Mesenchymal stem cell (in vitro differentiated cells and primary cell): Measurements from ENCODE around the gene UGT2B17.
"Not testable (repeated sequence)": the region's sequence is repeated elsewhere in the genome, so short reads cannot be mapped to it uniquely, and the experiment has no call there.

Experiments
- DNase-seq: peaks from one replicate; pipeline ENCODE4 v3.0.0-alpha.2; 2013
- H2AFZ ChIP-seq: one replicate; pipeline ENCODE4 v1.6.1; 2013; ENCODE audit warnings: low read depth, mild to moderate bottlenecking, control low read depth, inconsistent platforms, low read length, moderate library complexity
- H2AK5ac ChIP-seq: 2 replicates; pipeline ENCODE4 v1.6.1; 2013; ENCODE audit warnings: low read length, moderate library complexity, mild to moderate bottlenecking, inconsistent platforms; ENCODE audit not compliant: severe bottlenecking
- H2BK120ac ChIP-seq: one replicate; pipeline ENCODE4 v1.6.1; 2013; ENCODE audit warnings: low read depth, mild to moderate bottlenecking, inconsistent platforms, low read length, moderate library complexity
- H2BK12ac ChIP-seq, 2 experiments: one replicate each; pipeline ENCODE4 v1.6.1; 2013; ENCODE audit warnings: inconsistent platforms in 2 of 2, low read length in 2 of 2, mild to moderate bottlenecking in 2 of 2, moderate library complexity in 2 of 2, control low read depth in 1 of 2
- H2BK15ac ChIP-seq: one replicate; pipeline ENCODE4 v1.6.1; 2013; ENCODE audit warnings: mild to moderate bottlenecking, low read depth, inconsistent platforms; ENCODE audit not compliant: poor library complexity, severe bottlenecking
- H2BK5ac ChIP-seq: 2 replicates; pipeline ENCODE4 v1.6.1; 2013; ENCODE audit warnings: low read depth, mild to moderate bottlenecking, low read length, control low read depth, inconsistent platforms; ENCODE audit not compliant: poor library complexity, severe bottlenecking
- H3K14ac ChIP-seq, 2 experiments: one replicate each; pipeline ENCODE4 v1.6.1; 2013; ENCODE audit warnings: inconsistent platforms in 2 of 2, low read length in 2 of 2, control low read depth in 1 of 2, mild to moderate bottlenecking in 1 of 2, moderate library complexity in 1 of 2
- H3K18ac ChIP-seq, 2 experiments: one replicate each; pipeline ENCODE4 v1.6.1; 2013; ENCODE audit warnings: inconsistent platforms in 2 of 2, low read length in 2 of 2, control low read depth in 1 of 2, low read depth in 1 of 2, mild to moderate bottlenecking in 1 of 2
- H3K23ac ChIP-seq, 2 experiments: one replicate each; pipeline ENCODE4 v1.6.1; 2013; ENCODE audit warnings: inconsistent platforms in 2 of 2, low read length in 2 of 2, mild to moderate bottlenecking in 2 of 2, moderate library complexity in 2 of 2, control low read depth in 1 of 2
- H3K27ac ChIP-seq: 2 replicates; pipeline ENCODE4 v1.5.1; 2013; ENCODE audit warnings: mild to moderate bottlenecking, moderate library complexity, low read length, control low read depth, inconsistent platforms; ENCODE audit not compliant: poor library complexity, severe bottlenecking
- H3K27me3 ChIP-seq, 2 experiments: 2 replicates each; pipeline versions ENCODE4 v1.6.1 to v1.7.0; 2013; ENCODE audit warnings: low read length in 2 of 2, mild to moderate bottlenecking in 2 of 2, moderate library complexity in 2 of 2, control low read depth in 1 of 2, inconsistent platforms in 1 of 2; ENCODE audit not compliant: control insufficient read depth in 1 of 2, insufficient read depth in 1 of 2
- H3K36me3 ChIP-seq, 2 experiments: 2 replicates each; pipeline versions ENCODE4 v1.6.1 to v1.7.0; 2013; ENCODE audit warnings: low read length in 2 of 2, control low read depth in 1 of 2, inconsistent platforms in 1 of 2, low read depth in 1 of 2, mild to moderate bottlenecking in 1 of 2; ENCODE audit not compliant: insufficient read depth in 2 of 2, control insufficient read depth in 1 of 2
- H3K4ac ChIP-seq, 2 experiments: one replicate each; pipeline ENCODE4 v1.6.1; 2013; ENCODE audit warnings: inconsistent platforms in 2 of 2, low read length in 2 of 2, mild to moderate bottlenecking in 2 of 2, moderate library complexity in 2 of 2, control low read depth in 1 of 2, low read depth in 1 of 2
- H3K4me1 ChIP-seq: 2 replicates; pipeline ENCODE4 v1.6.1; 2013; ENCODE audit warnings: low read depth, low read length, control low read depth; ENCODE audit not compliant: control insufficient read depth, insufficient read depth
- H3K4me2 ChIP-seq: 2 replicates; pipeline ENCODE4 v1.6.1; 2013; ENCODE audit warnings: low read length, mild to moderate bottlenecking, inconsistent platforms; ENCODE audit not compliant: poor library complexity, severe bottlenecking
- H3K4me3 ChIP-seq, 2 experiments: 2 replicates each; pipeline versions ENCODE4 v1.5.1 to v1.7.0; 2013; ENCODE audit warnings: low read length in 2 of 2, mild to moderate bottlenecking in 2 of 2, control low read depth in 1 of 2, low read depth in 1 of 2; ENCODE audit not compliant: insufficient read depth in 1 of 2
- H3K79me1 ChIP-seq: replicated peaks from 2 replicates; pipeline ENCODE4 v1.6.1; 2013; ENCODE audit warnings: mild to moderate bottlenecking, control low read depth, low read length, inconsistent platforms; ENCODE audit not compliant: poor library complexity, severe bottlenecking
- H3K9ac ChIP-seq: 2 replicates; pipeline ENCODE4 v1.7.0; 2013; ENCODE audit warnings: mild to moderate bottlenecking, low read length, moderate library complexity
- H3K9me3 ChIP-seq: 2 replicates; pipeline ENCODE4 v1.7.0; 2013; ENCODE audit warnings: mild to moderate bottlenecking, low read length; ENCODE audit not compliant: control insufficient read depth
- H4K8ac ChIP-seq: one replicate; pipeline ENCODE4 v1.6.1; 2013; ENCODE audit warnings: inconsistent platforms, mild to moderate bottlenecking, low read length, moderate library complexity
- H4K91ac ChIP-seq: one replicate; pipeline ENCODE4 v1.6.1; 2013; ENCODE audit warnings: mild to moderate bottlenecking, low read length, inconsistent platforms
- WGBS: methylation state at CpG from one replicate; pipeline ENCODE4 v1.1.7; 2013; ENCODE audit warnings: mixed read lengths; 5-methylcytosine and 5-hydroxymethylcytosine counted together

The UGT2B17 gene

GRCh38 chr4:68569466-68570121 lies 6.5 kb downstream of the UGT2B17 start:
- Histone ChIP-seq H3K27me3 (no peaks in the 10 kb centered on the region), H3K9me3 (no peaks in the 10 kb centered on the region), H2BK15ac (no peak overlapping the region), H3K4me1 (peaks cover 5% of the 10 kb centered on the region), H3K4me3 (no peak overlapping the region), H2AK5ac (no peak overlapping the region), H2AFZ (no peak overlapping the region), H3K36me3 (no peaks in the 10 kb centered on the region), H3K4me2 (no peak overlapping the region), H2BK120ac (no peak overlapping the region), H3K9ac (no peak overlapping the region), H3K14ac (no peak overlapping the region), H4K91ac (no peak overlapping the region), H3K79me1 (no peaks in the 10 kb centered on the region), H3K4ac (no peak overlapping the region), H3K27ac (peak overlapping the region; percentile 84), H2BK5ac (no peak overlapping the region), H4K8ac (no peak overlapping the region), H3K18ac (no peak overlapping the region), H2BK12ac (no peak overlapping the region), H3K23ac (no peak overlapping the region)
- 90% methylated on average over 7 of the region's 7 CpGs for WGBS
- no peak for DNase-seq

GRCh38 chr4:68569036-68569435 lies 7.1 kb downstream of the UGT2B17 start:
- H3K14ac ChIP-seq, H3K27me3 ChIP-seq, H2BK5ac ChIP-seq, DNase-seq, H4K91ac ChIP-seq, H3K18ac ChIP-seq, H3K4ac ChIP-seq, H3K4me2 ChIP-seq, H3K9ac ChIP-seq, H3K27ac ChIP-seq, H2AK5ac ChIP-seq, H2BK12ac ChIP-seq, H2BK15ac ChIP-seq, H2BK120ac ChIP-seq, H3K4me3 ChIP-seq, H4K8ac ChIP-seq, H3K9me3 ChIP-seq, H2AFZ ChIP-seq, H3K23ac ChIP-seq, H3K4me1 ChIP-seq, H3K36me3 ChIP-seq, H3K79me1 ChIP-seq: not testable (repeated sequence)
- no CpG with 5 or more reads among the region's 1 CpG for WGBS

GRCh38 chr4:68568535-68568934 lies 7.6 kb downstream of the UGT2B17 start:
- H3K27me3 ChIP-seq, DNase-seq, H2AK5ac ChIP-seq, H2AFZ ChIP-seq, H2BK15ac ChIP-seq, H3K9ac ChIP-seq, H3K23ac ChIP-seq, H2BK120ac ChIP-seq, H3K4me1 ChIP-seq, H4K91ac ChIP-seq, H3K27ac ChIP-seq, H3K4me2 ChIP-seq, H3K36me3 ChIP-seq, H3K79me1 ChIP-seq, H2BK12ac ChIP-seq, H4K8ac ChIP-seq, H3K18ac ChIP-seq, H3K14ac ChIP-seq, H3K9me3 ChIP-seq, H2BK5ac ChIP-seq, H3K4ac ChIP-seq, H3K4me3 ChIP-seq: not testable (repeated sequence)
- no CpG with 5 or more reads among the region's 4 CpGs for WGBS

GRCh38 chr4:68566364-68566763 lies 9.8 kb downstream of the UGT2B17 start:
- H3K9me3 ChIP-seq, H2AK5ac ChIP-seq, DNase-seq, H3K36me3 ChIP-seq, H4K8ac ChIP-seq, H2BK120ac ChIP-seq, H2BK15ac ChIP-seq, H3K79me1 ChIP-seq, H3K4me1 ChIP-seq, H2BK12ac ChIP-seq, H3K23ac ChIP-seq, H2AFZ ChIP-seq, H3K4me3 ChIP-seq, H3K4ac ChIP-seq, H3K9ac ChIP-seq, H2BK5ac ChIP-seq, H3K18ac ChIP-seq, H3K27ac ChIP-seq, H3K27me3 ChIP-seq, H3K4me2 ChIP-seq, H3K14ac ChIP-seq, H4K91ac ChIP-seq: not testable (repeated sequence)
- WGBS: no CpG with 5 or more reads among the region's 1 CpG
